ENCODE data around the gene TRAPPC11.
"Not testable (repeated sequence)": the region's sequence is repeated elsewhere in the genome, so short reads cannot be mapped to it uniquely, and the experiment has no call there.

TRAPPC11 gene

GRCh38 chr4:183718876-183719275 is 59.8 kb downstream of the TRAPPC11 start:
- no peak for DNase-seq (ENCODE audit: extremely low read depth in 1 of 2, low read depth in 1 of 2)

GRCh38 chr4:183721207-183722081 is 62.4 kb downstream of the TRAPPC11 start:
- DNase-seq (ENCODE audit: extremely low read depth in 1 of 2, low read depth in 1 of 2): peak in 1 of 2 donors; percentile 19

- DNase-seq (ENCODE audit: extremely low read depth in 1 of 2, low read depth in 1 of 2): peak in 1 of 2 donors; percentile 11
These were observed 63.9 kb downstream of the TRAPPC11 start for GRCh38 chr4:183722731-183723560.

GRCh38 chr4:183723561-183724228 is 64.6 kb downstream of the TRAPPC11 start:
- DNase-seq (ENCODE audit: extremely low read depth in 1 of 2, low read depth in 1 of 2): no peak

- DNase-seq (ENCODE audit: extremely low read depth in 1 of 2, low read depth in 1 of 2): not testable (repeated sequence)
These were observed 66.5 kb downstream of the TRAPPC11 start for GRCh38 chr4:183725585-183725984.

- no peak for DNase-seq (ENCODE audit: extremely low read depth in 1 of 2, low read depth in 1 of 2)
These were observed 68.4 kb downstream of the TRAPPC11 start for GRCh38 chr4:183727482-183727881.

GRCh38 chr4:183728223-183729068 is 69.4 kb downstream of the TRAPPC11 start:
- no peak for DNase-seq (ENCODE audit: extremely low read depth in 1 of 2, low read depth in 1 of 2)

GRCh38 chr4:183729069-183729406 is 69.9 kb downstream of the TRAPPC11 start:
- DNase-seq (ENCODE audit: extremely low read depth in 1 of 2, low read depth in 1 of 2): no peak

GRCh38 chr4:183729430-183730328 is 70.6 kb downstream of the TRAPPC11 start:
- no peak for DNase-seq (ENCODE audit: extremely low read depth in 1 of 2, low read depth in 1 of 2)

GRCh38 chr4:183732296-183732695 is 73.2 kb downstream of the TRAPPC11 start:
- DNase-seq (ENCODE audit: extremely low read depth in 1 of 2, low read depth in 1 of 2): no peak

- no peak for DNase-seq (ENCODE audit: extremely low read depth in 1 of 2, low read depth in 1 of 2)
These were observed 74.1 kb downstream of the TRAPPC11 start for GRCh38 chr4:183733181-183733580.

- no peak for DNase-seq (ENCODE audit: extremely low read depth in 1 of 2, low read depth in 1 of 2)
These were observed 79.1 kb downstream of the TRAPPC11 start for GRCh38 chr4:183738081-183738673.

GRCh38 chr4:183738961-183739360 is 79.9 kb downstream of the TRAPPC11 start:
- no peak for DNase-seq (ENCODE audit: extremely low read depth in 1 of 2, low read depth in 1 of 2)

GRCh38 chr4:183746305-183747229 is 87.5 kb downstream of the TRAPPC11 start:
- no peak for DNase-seq (ENCODE audit: extremely low read depth in 1 of 2, low read depth in 1 of 2)

GRCh38 chr4:183747380-183747779 is 88.3 kb downstream of the TRAPPC11 start:
- DNase-seq (ENCODE audit: extremely low read depth in 1 of 2, low read depth in 1 of 2): no peak

GRCh38 chr4:183747931-183748670 is 89.0 kb downstream of the TRAPPC11 start:
- no peak for DNase-seq (ENCODE audit: extremely low read depth in 1 of 2, low read depth in 1 of 2)

GRCh38 chr4:183751106-183751505 is 92.0 kb downstream of the TRAPPC11 start:
- DNase-seq (ENCODE audit: extremely low read depth in 1 of 2, low read depth in 1 of 2): no peak
